GM12873 (cell line): ENCODE data around the gene LRRFIP1.

Experiments used
- CTCF ChIP-seq: IDR thresholded peaks from 2 replicates; pipeline ENCODE4 v1.5.1; 2012; ENCODE audit warnings: low read depth, mild to moderate bottlenecking, moderate library complexity, low read length, control low read depth; ENCODE audit not compliant: insufficient read depth; ENCODE audit errors: missing control alignments

Gene LRRFIP1

GRCh38 chr2:237827421-237827987, 200.1 kb downstream of the LRRFIP1 start:
- TF ChIP-seq CTCF, result no peak
